IMR-90 (cell line): ENCODE measurements around the gene SHB. TPM values are rescaled to one million over a fixed set of nuclear protein-coding genes. Genes with fewer than 3 reads are reported as not detected.

Experiments
- ATAC-seq: fragments of 200-7000 bp; cut with Tn5 transposase; 2 replicates; pipeline ENCODE4 v1.9.1; 2020; ENCODE audit warnings: low read depth, mild to moderate bottlenecking, moderate library complexity
- BruUV-seq: library from RNA; stranded (reverse); fragments of 400-500 nt; replicated peaks from 2 replicates; lab custom pipeline; 2021; lab: Mats Ljungman, UMichigan
- CTCF ChIA-PET: fragments of 300-600 bp; formaldehyde crosslinking; extraction: SDS; loops from one replicate; lab custom pipeline; 2021; ENCODE audit warnings: antibody characterized with exemption; lab: Yijun Ruan, JAX
- POLR2A ChIA-PET: fragments of 300-600 bp; sonication (Branson Sonifier 250); formaldehyde crosslinking; loops from one replicate; lab custom pipeline; 2022; ENCODE audit warnings: antibody characterized with exemption; ENCODE audit not compliant: unreplicated experiment; lab: Charles Lee
- DNase-seq: peaks from one replicate; pipeline ENCODE4 v3.0.0; 2013
- H2AFZ ChIP-seq: replicated peaks from 2 replicates; pipeline ENCODE3; 2013; ENCODE audit warnings: low read length, mild to moderate bottlenecking; ENCODE audit not compliant: poor library complexity
- H2AK5ac ChIP-seq: 2 replicates; pipeline ENCODE4 v1.6.1; 2013; ENCODE audit warnings: low read depth, low read length, inconsistent platforms
- H2AK9ac ChIP-seq: replicated peaks from 2 replicates; pipeline ENCODE3; 2013; ENCODE audit warnings: mild to moderate bottlenecking, low read depth, low read length, moderate library complexity; ENCODE audit not compliant: poor library complexity
- H2BK120ac ChIP-seq: 2 replicates; pipeline ENCODE4 v1.6.1; 2013; ENCODE audit warnings: low read depth, low read length, inconsistent platforms
- H2BK15ac ChIP-seq: 3 replicates; pipeline ENCODE4 v1.6.1; 2013; ENCODE audit warnings: low read depth, low read length, inconsistent platforms
- H2BK20ac ChIP-seq: 2 replicates; pipeline ENCODE4 v1.6.1; 2013; ENCODE audit warnings: low read depth, mild to moderate bottlenecking, inconsistent platforms, low read length, moderate library complexity
- H2BK5ac ChIP-seq: 2 replicates; pipeline ENCODE4 v1.6.1; 2013; ENCODE audit warnings: mild to moderate bottlenecking, low read depth, low read length, inconsistent platforms; ENCODE audit not compliant: poor library complexity, severe bottlenecking
- H3K14ac ChIP-seq: replicated peaks from 2 replicates; pipeline ENCODE4 v1.6.1; 2013; ENCODE audit warnings: low read depth, low read length, inconsistent platforms
- H3K18ac ChIP-seq: 2 replicates; pipeline ENCODE4 v1.6.1; 2013; ENCODE audit warnings: low read depth, low read length, control low read depth
- H3K23ac ChIP-seq: 2 replicates; pipeline ENCODE4 v1.6.1; 2013; ENCODE audit warnings: low read depth, low read length, inconsistent platforms
- H3K27ac ChIP-seq: 2 replicates; pipeline ENCODE4 v1.5.1; 2013; ENCODE audit warnings: mild to moderate bottlenecking, control low read depth, low read length; ENCODE audit not compliant: insufficient read depth
- H3K27me3 ChIP-seq: 2 replicates; pipeline ENCODE4 v1.6.1; 2013; ENCODE audit warnings: low read length; ENCODE audit not compliant: control insufficient read depth, insufficient read depth
- H3K36me3 ChIP-seq: 2 replicates; pipeline ENCODE4 v1.6.1; 2013; ENCODE audit warnings: low read length, mixed read lengths; ENCODE audit not compliant: control insufficient read depth, insufficient read depth
- H3K4ac ChIP-seq: 2 replicates; pipeline ENCODE4 v1.6.1; 2013; ENCODE audit warnings: low read depth, low read length, inconsistent platforms
- H3K4me1 ChIP-seq: 2 replicates; pipeline ENCODE4 v1.6.1; 2013; ENCODE audit warnings: low read length, mixed read lengths; ENCODE audit not compliant: control insufficient read depth, insufficient read depth
- H3K4me2 ChIP-seq: 2 replicates; pipeline ENCODE4 v1.6.1; 2013; ENCODE audit warnings: low read depth, mild to moderate bottlenecking, control low read depth, low read length, moderate library complexity
- H3K4me3 ChIP-seq: 2 replicates; pipeline ENCODE4 v1.5.1; 2013; ENCODE audit warnings: low read depth, mild to moderate bottlenecking, control low read depth, low read length, moderate library complexity; ENCODE audit not compliant: insufficient read depth
- H3K56ac ChIP-seq: 2 replicates; pipeline ENCODE4 v1.6.1; 2013; ENCODE audit warnings: low read length, inconsistent platforms; ENCODE audit not compliant: insufficient read depth; ENCODE audit errors: extremely low read depth
- H3K79me1 ChIP-seq, 2 experiments: 2 replicates each; pipeline ENCODE4 v1.6.1; 2013; ENCODE audit warnings: low read length in 2 of 2, inconsistent platforms in 1 of 2, low read depth in 1 of 2
- H3K9ac ChIP-seq: 2 replicates; pipeline ENCODE4 v1.6.1; 2013; ENCODE audit warnings: low read depth, low read length, control low read depth
- H3K9me1 ChIP-seq: 2 replicates; pipeline ENCODE4 v1.6.1; 2013; ENCODE audit warnings: low read length, inconsistent platforms; ENCODE audit not compliant: insufficient read depth
- H3K9me3 ChIP-seq: 2 replicates; pipeline ENCODE4 v1.6.1; 2013; ENCODE audit warnings: low read length; ENCODE audit not compliant: control insufficient read depth, insufficient read depth
- H4K20me1 ChIP-seq: 2 replicates; pipeline ENCODE4 v1.6.1; 2013; ENCODE audit warnings: low read length, inconsistent platforms; ENCODE audit not compliant: insufficient read depth
- H4K5ac ChIP-seq: 2 replicates; pipeline ENCODE4 v1.6.1; 2013; ENCODE audit warnings: mild to moderate bottlenecking, low read depth, low read length, control low read depth
- H4K8ac ChIP-seq, 2 experiments: 2 replicates each; pipeline ENCODE4 v1.6.1; 2013; ENCODE audit warnings: low read depth in 2 of 2, low read length in 2 of 2, control low read depth in 1 of 2, inconsistent platforms in 1 of 2
- H4K91ac ChIP-seq: 2 replicates; pipeline ENCODE4 v1.6.1; 2013; ENCODE audit warnings: low read depth, low read length, inconsistent platforms; ENCODE audit not compliant: insufficient read depth
- MAZ ChIP-seq: IDR thresholded peaks from 2 replicates; pipeline ENCODE4 v1.6.1; 2012; ENCODE audit warnings: low read depth, mild to moderate bottlenecking, low read length, improper control_type of control experiment, moderate library complexity, borderline replicate concordance
- NFE2L2 ChIP-seq: fragments of 150-350 bp; IDR thresholded peaks from 2 replicates; pipeline ENCODE4 v1.6.1; 2016; ENCODE audit warnings: low read depth, mild to moderate bottlenecking, low read length
- RAD21 ChIP-seq: IDR thresholded peaks from 2 replicates; pipeline ENCODE4 v1.6.1; 2012; ENCODE audit warnings: low read length, improper control_type of control experiment
- RCOR1 ChIP-seq: IDR thresholded peaks from 2 replicates; pipeline ENCODE4 v1.6.1; 2012; ENCODE audit warnings: mild to moderate bottlenecking, low read length, improper control_type of control experiment; ENCODE audit not compliant: insufficient replicate concordance
- RFX5 ChIP-seq: IDR thresholded peaks from 2 replicates; pipeline ENCODE4 v1.8.0; 2012; ENCODE audit warnings: low read depth, mild to moderate bottlenecking, low read length, moderate library complexity
- WGBS, 2 experiments: methylation state at CpG; one replicate each; pipeline versions ENCODE4 v1.1.5 to v1.1.7; 2013; ENCODE audit warnings: missing lambda C conversion rate in 2 of 2; ENCODE audit not compliant: insufficient read length in 1 of 2; ENCODE audit errors: extremely low coverage in 2 of 2; 5-methylcytosine and 5-hydroxymethylcytosine counted together
- dilution Hi-C: fragments of 300-500 bp; cut with HindIII; formaldehyde crosslinking; loops from one replicate; pipeline ENCODE4 v1.14.3; 2018; ENCODE audit warnings: low sequenced_read_pairs; ENCODE audit not compliant: unreplicated experiment
- in situ Hi-C: fragments of 300-500 bp; cut with MboI; formaldehyde crosslinking; loops from 3 replicates; pipeline ENCODE4 v1.14.3; 2019; ENCODE audit warnings: low sequenced_read_pairs, inconsistent platforms, mixed read lengths
- intact Hi-C: fragments of 100-400 bp; cut with micrococcal nuclease; formaldehyde crosslinking; loops from 2 replicates; pipeline ENCODE4 v1.10.0; 2022
- polyA plus RNA-seq, 3 experiments: library from polyadenylated mRNA; depleted of rRNA; stranded (reverse); fragments of >200 nt; gene quantifications; 2 replicates each; pipeline ENCODE4 v1.2.3, GENCODE V29; 2012; ENCODE audit warnings: low replicate concordance in 1 of 3
- total RNA-seq: library from RNA; depleted of rRNA; stranded (reverse); fragments of >200 nt; gene quantifications from 2 replicates; pipeline ENCODE4 v1.2.3, GENCODE V29; 2012
- TF ChIP-seq, protein P1 (sequence below): conservative IDR thresholded peaks from 2 replicates; pipeline ENCODE4 v1.5.1; 2012; ENCODE audit warnings: mild to moderate bottlenecking, low read depth, low read length, improper control_type of control experiment

SHB gene
- total and polyA plus RNA-seq, 2 of the 4 experiments (the other 2 are of a cell fraction), result 6.1 to 20.4 TPM

DNA sequence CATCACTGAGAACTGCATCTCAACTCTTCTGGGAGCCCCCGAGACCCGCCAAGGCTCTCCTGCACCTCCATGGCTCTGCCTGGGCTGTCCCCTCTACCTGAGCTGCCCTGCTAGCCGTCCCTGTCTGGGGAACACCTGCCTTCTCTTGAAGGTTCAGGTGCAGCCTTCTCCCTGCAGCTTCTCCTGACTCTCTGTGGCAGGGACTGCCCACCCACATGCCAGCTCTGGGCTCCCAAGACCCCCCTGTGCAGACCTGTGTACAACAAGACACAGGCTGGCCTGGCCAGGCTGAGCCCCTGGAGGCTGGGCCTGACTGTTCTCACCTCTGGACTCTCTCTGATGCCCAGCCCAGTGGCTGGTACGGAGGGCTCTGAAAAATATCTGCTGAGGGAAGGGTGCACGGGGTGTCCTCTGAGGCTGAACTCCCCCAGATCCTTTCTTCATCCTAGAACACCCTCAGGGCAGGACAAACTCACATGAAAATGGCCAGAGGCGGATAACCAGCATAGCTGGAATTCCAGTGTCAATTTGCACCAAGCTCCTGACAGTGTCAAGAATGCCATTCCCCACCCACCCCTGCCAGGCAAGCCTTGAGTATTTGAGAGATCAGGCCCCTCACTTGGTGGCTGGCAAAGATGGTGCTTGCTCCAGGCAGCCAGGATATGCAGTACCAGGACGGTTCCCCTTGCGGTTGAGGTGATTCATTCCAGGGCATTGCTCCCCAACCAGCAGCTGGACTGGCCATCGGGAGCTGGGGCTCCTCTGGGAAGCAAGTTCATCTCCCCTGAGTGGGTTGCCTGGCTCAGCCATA is 124.2 kb downstream of the SHB start:
- H3K14ac ChIP-seq, result peak overlapping the region; percentile 71; the same call in 1 of the 2 replicates
- H3K27ac ChIP-seq, result peak overlapping the region; percentile 81
- peak overlapping the region; percentile 96 for H4K91ac ChIP-seq
- peaks cover 60% of the 10 kb centered on the region for H3K36me3 ChIP-seq
- peaks cover 76 to 95% of the 10 kb centered on the region in 2 experiments for H3K79me1 ChIP-seq
- H3K23ac ChIP-seq, result 0 out of 2 replicates have a peak overlapping the region, but pooled peaks have one; percentile 1
- peak; percentile 4 for ATAC-seq
- no TSS peak for BruUV-seq
- H2BK15ac ChIP-seq, result peak overlapping the region; percentile 28; the same call in 2 of the 3 replicates
- TF ChIP-seq RAD21, result no peak
- no peak for TF ChIP-seq RCOR1
- TF ChIP-seq MAZ, result no peak
- TF ChIP-seq, protein P1, sequence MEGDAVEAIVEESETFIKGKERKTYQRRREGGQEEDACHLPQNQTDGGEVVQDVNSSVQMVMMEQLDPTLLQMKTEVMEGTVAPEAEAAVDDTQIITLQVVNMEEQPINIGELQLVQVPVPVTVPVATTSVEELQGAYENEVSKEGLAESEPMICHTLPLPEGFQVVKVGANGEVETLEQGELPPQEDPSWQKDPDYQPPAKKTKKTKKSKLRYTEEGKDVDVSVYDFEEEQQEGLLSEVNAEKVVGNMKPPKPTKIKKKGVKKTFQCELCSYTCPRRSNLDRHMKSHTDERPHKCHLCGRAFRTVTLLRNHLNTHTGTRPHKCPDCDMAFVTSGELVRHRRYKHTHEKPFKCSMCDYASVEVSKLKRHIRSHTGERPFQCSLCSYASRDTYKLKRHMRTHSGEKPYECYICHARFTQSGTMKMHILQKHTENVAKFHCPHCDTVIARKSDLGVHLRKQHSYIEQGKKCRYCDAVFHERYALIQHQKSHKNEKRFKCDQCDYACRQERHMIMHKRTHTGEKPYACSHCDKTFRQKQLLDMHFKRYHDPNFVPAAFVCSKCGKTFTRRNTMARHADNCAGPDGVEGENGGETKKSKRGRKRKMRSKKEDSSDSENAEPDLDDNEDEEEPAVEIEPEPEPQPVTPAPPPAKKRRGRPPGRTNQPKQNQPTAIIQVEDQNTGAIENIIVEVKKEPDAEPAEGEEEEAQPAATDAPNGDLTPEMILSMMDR, result no peak
- no peak for TF ChIP-seq NFE2L2
- no peak for TF ChIP-seq RFX5
- H2AFZ ChIP-seq, result no peak overlapping the region
- peak; percentile 50 for DNase-seq
- no peak overlapping the region for H3K4me2 ChIP-seq
- no peak overlapping the region; the same call in 1 of the 2 replicates for H4K5ac ChIP-seq
- H3K18ac ChIP-seq, result no peak overlapping the region
- H2BK20ac ChIP-seq, result peak overlapping the region; percentile 55
- ChIA-PET POLR2A (no interaction called here), CTCF (no interaction called here)
- no CpG with 5 or more reads among the region's 9 CpGs for WGBS, 2 experiments
- H3K56ac ChIP-seq, result no peak overlapping the region
- H3K9ac ChIP-seq, result no peak overlapping the region
- peak overlapping the region; percentile 89 for H2AK9ac ChIP-seq
- H3K4me3 ChIP-seq, result no peak overlapping the region
- H2BK5ac ChIP-seq, result peak overlapping the region; percentile 80
- H3K4ac ChIP-seq, result peak overlapping the region; percentile 81
- H2BK120ac ChIP-seq, result peak overlapping the region; percentile 78
- H2AK5ac ChIP-seq, result peak overlapping the region; percentile 99
- in situ Hi-C loops (no loop called here), dilution Hi-C loops (loop anchor here (25.0 kb wide), 1 partner anchor 117 kb away; the partner anchor contains the start of gene SHB), intact Hi-C loops (no loop called here)
- peak overlapping the region; percentile 64 to 70; a peak in 3 of 4 replicates for H4K8ac ChIP-seq
- H3K9me1 ChIP-seq, result peaks cover 62% of the 10 kb centered on the region
- H4K20me1 ChIP-seq, result peaks cover 17% of the 10 kb centered on the region; the same call in 1 of the 2 replicates
- H3K27me3 ChIP-seq, result no peaks in the 10 kb centered on the region
- no peaks in the 10 kb centered on the region for H3K9me3 ChIP-seq
- peaks cover 40% of the 10 kb centered on the region for H3K4me1 ChIP-seq
